ENCODE results near the gene MTHFSD.

MTHFSD gene

GRCh38 chr16:86504315-86505184 is 50.5 kb downstream of the MTHFSD start:
- H3K4me3 ChIP-seq (ENCODE audit: low read depth, low read length): no peak overlapping the region

- no peak overlapping the region for H3K4me3 ChIP-seq (ENCODE audit: low read depth, low read length)
These were observed 51.2 kb downstream of the MTHFSD start for GRCh38 chr16:86503830-86504229.

GRCh38 chr16:86502856-86503748 is 51.9 kb downstream of the MTHFSD start:
- no peak overlapping the region for H3K4me3 ChIP-seq (ENCODE audit: low read depth, low read length)

- H3K4me3 ChIP-seq (ENCODE audit: low read depth, low read length): no peak overlapping the region
These were observed 52.8 kb downstream of the MTHFSD start for GRCh38 chr16:86501989-86502855.

GRCh38 chr16:86500708-86501510 is 54.1 kb downstream of the MTHFSD start:
- H3K4me3 ChIP-seq (ENCODE audit: low read depth, low read length): no peak overlapping the region

- no peak overlapping the region for H3K4me3 ChIP-seq (ENCODE audit: low read depth, low read length)
These were observed 54.9 kb downstream of the MTHFSD start for GRCh38 chr16:86499889-86500707.

- no peak overlapping the region for H3K4me3 ChIP-seq (ENCODE audit: low read depth, low read length)
These were observed 55.6 kb downstream of the MTHFSD start for GRCh38 chr16:86499440-86499786.

GRCh38 chr16:86498671-86499439 is 56.2 kb downstream of the MTHFSD start:
- no peak overlapping the region for H3K4me3 ChIP-seq (ENCODE audit: low read depth, low read length)

- H3K4me3 ChIP-seq (ENCODE audit: low read depth, low read length): no peak overlapping the region
These were observed 56.8 kb downstream of the MTHFSD start for GRCh38 chr16:86498155-86498670.

- H3K4me3 ChIP-seq (ENCODE audit: low read depth, low read length): no peak overlapping the region
These were observed 57.4 kb downstream of the MTHFSD start for GRCh38 chr16:86497551-86498021.

GRCh38 chr16:86496929-86497461 is 58.0 kb downstream of the MTHFSD start:
- H3K4me3 ChIP-seq (ENCODE audit: low read depth, low read length): no peak overlapping the region

- no peak overlapping the region for H3K4me3 ChIP-seq (ENCODE audit: low read depth, low read length)
These were observed 58.6 kb downstream of the MTHFSD start for GRCh38 chr16:86496262-86496928.

GRCh38 chr16:86495756-86496261 is 59.2 kb downstream of the MTHFSD start:
- H3K4me3 ChIP-seq (ENCODE audit: low read depth, low read length): no peak overlapping the region

GRCh38 chr16:86495357-86495701 is 59.7 kb downstream of the MTHFSD start:
- H3K4me3 ChIP-seq (ENCODE audit: low read depth, low read length): no peak overlapping the region

GRCh38 chr16:86494565-86495356 is 60.3 kb downstream of the MTHFSD start:
- no peak overlapping the region for H3K4me3 ChIP-seq (ENCODE audit: low read depth, low read length)

GRCh38 chr16:86494039-86494564 is 60.9 kb downstream of the MTHFSD start:
- no peak overlapping the region for H3K4me3 ChIP-seq (ENCODE audit: low read depth, low read length)

All from iPS-11a (cell line).